GM12878 (cell line): ENCODE results near the gene KIF3A.

Experiments used
- CEBPB ChIP-seq, 2 experiments: fragments of 150-350 bp in 1 of 2; IDR thresholded peaks; 2 replicates each; pipeline ENCODE4 v1.6.1; 2012 to 2014; ENCODE audit warnings: low read depth in 2 of 2, low read length in 2 of 2, borderline replicate concordance in 1 of 2, inconsistent platforms in 1 of 2
- CHD2 ChIP-seq: IDR thresholded peaks from 2 replicates; pipeline ENCODE4 v1.6.1; 2011; ENCODE audit warnings: low read depth, low read length, improper control_type of control experiment, borderline replicate concordance
- CREB1 ChIP-seq: IDR thresholded peaks from 2 replicates; pipeline ENCODE4 v1.6.1; 2012; ENCODE audit warnings: low read depth, mild to moderate bottlenecking, inconsistent platforms
- CTCF ChIP-seq, 3 experiments: IDR thresholded peaks in 2 of 3; conservative IDR thresholded peaks in 1 of 3; 2 replicates each; pipeline ENCODE4 v1.5.1; 2011; ENCODE audit warnings: low read depth in 3 of 3, low read length in 3 of 3, mild to moderate bottlenecking in 3 of 3, control low read depth in 2 of 3, moderate library complexity in 2 of 3, inconsistent platforms in 1 of 3, mixed read lengths in 1 of 3; ENCODE audit not compliant: control insufficient read depth in 2 of 3, insufficient read depth in 1 of 3; ENCODE audit errors: extremely low read depth in 1 of 3
- E2F4 ChIP-seq: IDR thresholded peaks from 2 replicates; pipeline ENCODE4 v1.6.1; 2012; ENCODE audit warnings: low read depth, low read length, improper control_type of control experiment
- FOS ChIP-seq: IDR thresholded peaks from 3 replicates; pipeline ENCODE4 v1.6.1; 2011; ENCODE audit warnings: borderline replicate concordance; ENCODE audit not compliant: insufficient read length; ENCODE audit errors: extremely low read depth
- IKZF2 ChIP-seq, 2 experiments: fragments of 450-650 bp; IDR thresholded peaks; 2 replicates each; pipeline ENCODE4 v1.6.1; 2017; ENCODE audit warnings: mild to moderate bottlenecking in 2 of 2, moderate library complexity in 2 of 2
- MAX ChIP-seq: IDR thresholded peaks from 2 replicates; pipeline ENCODE4 v1.6.1; 2012; ENCODE audit warnings: low read depth, low read length, improper control_type of control experiment
- POLR2A ChIP-seq: IDR thresholded peaks from 2 replicates; pipeline ENCODE4 v1.6.1; 2011; ENCODE audit warnings: low read depth, mild to moderate bottlenecking, low read length
- POLR2AphosphoS5 ChIP-seq: IDR thresholded peaks from 2 replicates; pipeline ENCODE4 v1.6.1; 2011; ENCODE audit warnings: mild to moderate bottlenecking, low read length, inconsistent platforms

- TF ChIP-seq CEBPB (IDR thresholded peaks at IDR 0.05; ENCODE audit: borderline replicate concordance in 1 of 2, low read depth in 2 of 2, low read length in 2 of 2) = no peak
- no peak for TF ChIP-seq POLR2AphosphoS5
- TF ChIP-seq IKZF2 (IDR thresholded peaks at IDR 0.05) = no peak
- no peak for TF ChIP-seq MAX
- no peak for TF ChIP-seq CREB1
- TF ChIP-seq POLR2A = no peak
- TF ChIP-seq E2F4 = no peak
- no peak for TF ChIP-seq CHD2
- no peak for TF ChIP-seq FOS
- TF ChIP-seq CTCF (IDR thresholded peaks at IDR 0.05 in 2 of 3, conservative IDR thresholded peaks at IDR 0.05 in 1 of 3; ENCODE audit: control insufficient read depth in 2 of 3, extremely low read depth in 1 of 3, insufficient read depth in 1 of 3, low read depth in 3 of 3, low read length in 3 of 3) = no peak
Measured at GRCh38 chr5:132763181-132764036, 26.1 kb upstream of the KIF3A start.
